Fibroblast of lung (primary cell): ENCODE data around the gene HAGH. TPM values are rescaled to one million over a fixed set of nuclear protein-coding genes. Genes with fewer than 3 reads are reported as not detected.
"Not testable (repeated sequence)": the region's sequence is repeated elsewhere in the genome, so short reads cannot be mapped to it uniquely, and the experiment has no call there.

Source experiments
- DNase-seq, 2 donors: peaks; one replicate each; pipeline versions ENCODE4 v3.0.0 to v3.0.0-alpha.2; 2010; ENCODE audit warnings: low read depth in 2 of 2
- H2AFZ ChIP-seq: 2 replicates; pipeline ENCODE4 v1.5.1; 2012; ENCODE audit warnings: low read length, control low read depth, inconsistent platforms
- H3K27ac ChIP-seq: 2 replicates; pipeline ENCODE4 v1.5.1; 2011; ENCODE audit warnings: low read length, control low read depth; ENCODE audit not compliant: insufficient read depth
- H3K27me3 ChIP-seq: 2 replicates; pipeline ENCODE4 v1.5.1; 2011; ENCODE audit warnings: mild to moderate bottlenecking, low read length; ENCODE audit not compliant: control insufficient read depth, insufficient read depth
- H3K36me3 ChIP-seq: 2 replicates; pipeline ENCODE4 v1.5.1; 2011; ENCODE audit warnings: low read length; ENCODE audit not compliant: control insufficient read depth, insufficient read depth
- H3K4me1 ChIP-seq: 2 replicates; pipeline ENCODE4 v1.5.1; 2011; ENCODE audit warnings: low read length; ENCODE audit not compliant: control insufficient read depth, insufficient read depth; ENCODE audit errors: extremely low read depth
- H3K4me2 ChIP-seq: 2 replicates; pipeline ENCODE4 v1.5.1; 2011; ENCODE audit warnings: low read length, control low read depth; ENCODE audit not compliant: insufficient read depth; ENCODE audit errors: extremely low read depth
- H3K4me3 ChIP-seq, 4 experiments: fragments of 200-600 bp in 1 of 4; sonication (generic) in 1 of 4; replicated peaks in 1 of 4; 2 replicates each; pipeline ENCODE4 v1.5.1; 2011 to 2016; ENCODE audit warnings: low read length in 4 of 4, low read depth in 3 of 4, mild to moderate bottlenecking in 3 of 4, control low read depth in 2 of 4, inconsistent platforms in 1 of 4, mixed read lengths in 1 of 4; ENCODE audit not compliant: insufficient read depth in 1 of 4; ENCODE audit errors: control extremely low read depth in 1 of 4
- H3K79me2 ChIP-seq: 2 replicates; pipeline ENCODE4 v1.5.1; 2012; ENCODE audit warnings: mild to moderate bottlenecking, low read length, inconsistent platforms; ENCODE audit not compliant: control insufficient read depth, insufficient read depth
- H3K9ac ChIP-seq: 2 replicates; pipeline ENCODE4 v1.5.1; 2011; ENCODE audit warnings: mild to moderate bottlenecking, low read length, control low read depth; ENCODE audit not compliant: insufficient read depth
- H3K9me3 ChIP-seq: 2 replicates; pipeline ENCODE4 v1.5.1; 2012; ENCODE audit warnings: low read depth, low read length; ENCODE audit not compliant: control insufficient read depth, insufficient read depth
- H4K20me1 ChIP-seq: 2 replicates; pipeline ENCODE4 v1.5.1; 2011; ENCODE audit warnings: low read length; ENCODE audit not compliant: control insufficient read depth, insufficient read depth; ENCODE audit errors: extremely low read depth
- CTCF ChIP-seq, 2 donors: IDR thresholded peaks in 1 of 2; conservative IDR thresholded peaks in 1 of 2; 1 replicate in 1 of 2; 2 replicates in 1 of 2; pipeline ENCODE4 v1.5.1; 2011 to 2012; ENCODE audit warnings: low read length in 2 of 2, control low read depth in 1 of 2, inconsistent platforms in 1 of 2, low read depth in 1 of 2, mild to moderate bottlenecking in 1 of 2
- EZH2 ChIP-seq: IDR thresholded peaks from 2 replicates; pipeline ENCODE4 v1.5.1; 2012; ENCODE audit warnings: low read length, control low read depth, mild to moderate bottlenecking; ENCODE audit errors: missing control alignments
- polyA minus RNA-seq: library from RNA; depleted of rRNA, polyadenylated mRNA; stranded (reverse); fragments of >200 nt; gene quantifications from 2 replicates; pipeline ENCODE4 v1.2.3, GENCODE V29; 2011; ENCODE audit warnings: low replicate concordance
- polyA plus RNA-seq, 2 donors: library from polyadenylated mRNA; depleted of rRNA in 1 of 2; stranded (reverse) in 1 of 2; unstranded in 1 of 2; fragments of >200 nt; gene quantifications; 2 replicates each; pipeline ENCODE4 v1.2.1, GENCODE V29; 2011 to 2012; ENCODE audit warnings: missing spikeins in 1 of 2
- total RNA-seq: library from RNA; depleted of rRNA; stranded (reverse); fragments of >200 nt; gene quantifications from 2 replicates; pipeline ENCODE4 v1.2.1, GENCODE V29; 2014

The HAGH gene
- total RNA-seq: 29.8 and 47.4 TPM in 2 replicates
- polyA plus RNA-seq: 18.4 and 24.0 TPM in 2 replicates
- 22.2 and 29.2 TPM in 2 replicates for polyA plus RNA-seq (2012)
- 20.9 and 60.4 TPM in 2 replicates for polyA minus RNA-seq

GRCh38 chr16:1826691-1827573 is at the start of gene HAGH, which contains the start of gene FAHD1:
Gene HAGH, minus strand, starts transcription at chr16:1826825. Its CDS starts 38 bp downstream, at chr16:1826787.
Gene FAHD1, plus strand, starts transcription at chr16:1827206. Its CDS starts 33 bp downstream, at chr16:1827239.
- DNase-seq: peak; percentile 95 to 96
- Histone ChIP-seq H3K9ac (peak within 1 kb of the TSS; percentile 75), H3K9me3 (no peaks in the 10 kb centered on the region), H3K79me2 (peaks cover 26% of the 10 kb centered on the region), H3K27me3 (no peaks in the 10 kb centered on the region), H3K4me3 (peak within 1 kb of the TSS; percentile 89 to 99 (median 98)), H3K27ac (peak within 1 kb of the TSS; percentile 80), H3K4me2 (peak within 1 kb of the TSS; percentile 94), H3K36me3 (peaks cover 3% of the 10 kb centered on the region), H2AFZ (peak within 1 kb of the TSS; percentile 100), H4K20me1 (no peaks in the 10 kb centered on the region), H3K4me1 (peaks cover 7% of the 10 kb centered on the region)
- TF ChIP-seq EZH2: no peak
- TF ChIP-seq CTCF (conservative IDR thresholded peaks at IDR 0.05 in 1 of 2, IDR thresholded peaks at IDR 0.05 in 1 of 2; ENCODE audit: low read depth in 1 of 2, low read length in 2 of 2): no peak

- not testable (repeated sequence) for H3K36me3 ChIP-seq, H4K20me1 ChIP-seq, H3K4me3 ChIP-seq, H3K9me3 ChIP-seq, H3K4me1 ChIP-seq, H3K9ac ChIP-seq, H3K27ac ChIP-seq, H2AFZ ChIP-seq, DNase-seq, H3K79me2 ChIP-seq, H3K4me2 ChIP-seq
- peaks cover 14% of the 10 kb centered on the region for H3K27me3 ChIP-seq
Observed at GRCh38 chr16:1876066-1876465, 49.4 kb upstream of the HAGH start.

GRCh38 chr16:1874854-1875253 is 48.2 kb upstream of the HAGH start:
- H3K4me3 ChIP-seq: no peak overlapping the region
- TF ChIP-seq EZH2: no peak
- TF ChIP-seq CTCF (conservative IDR thresholded peaks at IDR 0.05 in 1 of 2, IDR thresholded peaks at IDR 0.05 in 1 of 2; ENCODE audit: low read depth in 1 of 2, low read length in 2 of 2): no peak
- no peaks in the 10 kb centered on the region for H3K79me2 ChIP-seq
- H3K9me3 ChIP-seq: no peaks in the 10 kb centered on the region
- H3K9ac ChIP-seq: no peak overlapping the region
- DNase-seq: no peak
- peaks cover 3% of the 10 kb centered on the region for H3K4me1 ChIP-seq
- no peaks in the 10 kb centered on the region for H4K20me1 ChIP-seq
- peaks cover 14% of the 10 kb centered on the region for H3K27me3 ChIP-seq
- no peak overlapping the region for H3K4me2 ChIP-seq
- H2AFZ ChIP-seq: no peak overlapping the region
- no peaks in the 10 kb centered on the region for H3K36me3 ChIP-seq
- no peak overlapping the region for H3K27ac ChIP-seq
